Astrocyte of the hippocampus (primary cell): Measurements from ENCODE around the gene RAB31.

ENCODE experiments used
- DNase-seq: peaks from one replicate; pipeline ENCODE4 v3.0.0; 2011; ENCODE audit warnings: low read depth, low spot score

RAB31 gene

DNA sequence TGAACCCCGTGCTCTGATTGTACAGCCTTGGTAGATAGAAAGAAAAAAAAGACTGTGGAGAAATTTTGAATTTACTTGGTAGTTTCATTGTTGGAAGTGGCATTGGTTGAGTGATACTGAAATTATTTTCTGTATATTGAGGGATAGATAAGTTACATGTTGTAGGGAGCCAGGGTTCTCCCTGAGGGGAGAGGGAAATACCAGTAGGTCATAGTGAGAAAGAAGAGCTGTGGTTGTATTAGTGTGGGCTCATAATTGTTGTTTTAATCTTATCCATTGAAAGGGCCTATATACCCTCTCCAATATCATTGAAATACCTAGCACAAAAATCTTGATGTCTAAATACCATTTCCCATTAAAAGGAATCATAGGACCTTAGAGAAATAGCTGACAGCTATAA lies 16.9 kb upstream of the RAB31 start:
- DNase-seq = no peak

DNA sequence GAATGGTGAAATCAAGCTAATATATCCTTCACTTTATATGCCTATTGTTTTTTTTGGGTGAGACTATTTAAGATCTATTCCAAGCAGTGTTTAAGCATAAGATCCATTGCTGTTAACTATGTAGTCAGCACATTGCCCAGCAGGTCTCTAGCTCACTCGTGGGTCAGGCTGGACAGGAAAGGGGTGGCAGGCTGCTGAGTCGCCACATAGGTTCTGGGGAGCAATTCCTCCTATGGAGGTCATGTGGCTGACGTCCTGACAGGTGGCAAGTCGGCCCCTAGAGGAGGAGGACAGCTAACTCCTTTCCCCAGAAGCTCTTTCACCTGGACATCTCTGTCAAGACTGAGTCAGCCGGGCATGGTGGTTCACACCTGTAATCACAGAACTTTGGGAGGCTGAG lies 13.9 kb upstream of the RAB31 start:
- DNase-seq = no peak

DNA sequence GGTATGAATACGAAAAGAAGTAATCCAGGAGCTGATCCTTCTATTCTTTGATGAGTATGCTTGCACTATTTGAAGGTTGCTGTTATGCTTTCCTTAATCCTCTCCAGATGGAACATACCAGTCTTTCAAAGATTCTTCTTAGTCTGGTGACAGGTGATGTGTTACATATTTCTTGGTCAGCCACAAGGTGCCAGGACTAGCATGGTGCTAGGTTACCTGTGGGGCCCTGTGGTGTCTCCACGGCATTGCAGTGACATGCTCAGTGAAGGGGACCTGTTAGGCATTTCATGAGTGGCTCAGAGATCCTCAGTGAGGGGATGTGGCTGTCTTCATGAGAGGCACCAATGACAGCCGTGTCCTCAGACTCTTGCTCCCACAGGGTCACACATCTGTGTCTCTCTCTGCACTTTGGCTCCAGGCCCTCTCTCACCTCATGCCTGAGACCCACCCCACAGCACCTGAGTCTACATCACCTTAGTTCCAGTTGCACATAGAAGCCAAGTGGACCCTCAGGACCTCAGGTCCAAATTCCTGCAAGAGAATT lies 13.1 kb upstream of the RAB31 start:
- DNase-seq = no peak

DNA sequence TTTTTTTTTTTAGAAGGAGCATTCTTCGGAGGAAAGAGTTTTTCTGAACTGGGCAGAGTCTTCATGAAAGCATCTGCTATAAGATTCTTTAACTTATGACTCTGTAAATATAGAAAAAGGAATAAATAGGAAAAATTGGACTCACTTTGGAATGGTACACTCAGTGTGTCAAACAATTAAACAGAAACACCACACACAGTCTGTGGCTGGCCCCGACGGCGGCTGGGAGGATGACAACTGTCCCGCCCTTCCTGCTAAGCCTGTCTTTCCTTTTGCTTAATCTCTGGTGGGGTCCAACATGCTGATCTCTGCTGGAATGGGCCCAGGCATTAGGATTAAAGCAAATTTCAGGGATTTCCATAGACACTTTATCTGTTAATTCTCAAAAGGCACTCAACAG lies 12.5 kb upstream of the RAB31 start:
- no peak for DNase-seq

DNA sequence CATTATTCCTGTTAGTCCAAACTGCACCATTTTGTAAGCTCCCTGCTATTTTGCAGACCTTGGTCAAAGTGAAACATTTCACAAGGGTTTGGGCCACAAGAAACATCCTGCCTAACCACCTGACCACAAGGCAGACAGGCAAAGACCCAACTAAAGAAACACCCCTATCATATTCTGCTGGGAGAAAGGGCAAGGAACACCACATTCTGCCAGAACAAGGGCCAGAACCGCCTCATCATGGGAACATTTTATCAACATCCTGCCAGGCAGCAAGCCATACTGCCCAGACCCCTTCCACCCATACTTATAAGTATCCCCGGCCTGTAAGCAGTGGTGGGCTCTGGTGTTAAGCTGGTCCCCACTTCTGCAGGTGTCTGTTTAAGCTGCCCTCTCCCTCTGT lies 12.0 kb upstream of the RAB31 start:
- no peak for DNase-seq

DNA sequence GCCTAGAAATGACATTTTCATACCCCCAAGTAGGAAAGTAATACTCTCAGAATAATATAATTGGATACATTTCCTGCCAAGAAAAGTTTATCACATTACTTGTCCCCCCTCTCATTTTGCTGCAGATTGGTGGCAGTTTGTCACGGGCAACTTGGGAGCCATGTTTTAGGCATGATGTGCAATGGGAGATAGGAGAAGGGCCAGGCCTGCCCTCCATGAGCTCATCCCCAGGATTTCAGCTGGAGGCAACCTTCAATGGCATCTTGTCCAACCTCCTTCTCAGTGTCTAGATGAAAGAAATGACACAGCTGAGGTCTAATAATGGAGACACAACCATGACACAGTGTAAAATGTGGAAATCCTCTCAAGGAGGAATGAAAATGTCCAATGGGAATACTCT lies 11.4 kb upstream of the RAB31 start:
- no peak for DNase-seq

DNA sequence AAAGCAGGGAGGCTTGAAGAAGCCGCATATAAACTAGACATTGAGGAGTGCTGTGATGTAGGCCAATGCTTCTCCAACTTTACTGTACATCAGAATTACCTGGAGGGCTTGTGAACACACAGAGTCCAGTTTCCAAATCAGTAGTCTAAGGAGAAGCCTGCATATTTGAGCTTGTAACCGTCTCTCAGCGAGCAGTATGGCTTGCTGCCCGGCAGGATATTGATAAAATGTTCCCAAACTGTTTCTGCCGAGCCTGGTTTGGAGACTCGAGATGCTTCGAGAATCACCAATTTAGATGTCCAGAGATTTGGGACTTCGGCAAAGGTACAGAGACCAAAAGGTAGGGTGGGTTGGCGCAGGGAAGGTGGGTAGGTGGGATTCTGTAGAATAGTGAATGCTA lies 11.0 kb upstream of the RAB31 start:
- no peak for DNase-seq

DNA sequence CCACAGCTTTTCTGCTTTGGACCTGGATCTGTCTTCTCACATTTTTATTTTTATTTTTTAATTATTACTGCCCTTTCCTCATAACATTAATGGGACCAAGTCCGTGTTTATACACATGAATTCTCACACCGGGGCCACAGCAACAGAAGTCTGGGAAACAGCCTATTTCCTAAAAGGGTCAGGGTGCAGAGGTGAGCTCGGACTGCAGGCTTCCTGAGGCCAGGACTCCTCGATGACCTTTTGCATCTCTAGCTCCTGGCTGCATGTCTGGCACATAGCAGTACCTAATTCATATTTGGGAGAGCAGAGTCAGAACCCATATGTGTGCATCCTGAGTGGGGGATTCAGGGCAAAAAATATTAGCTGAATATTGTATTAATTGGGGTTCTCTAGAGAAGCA lies 9.6 kb upstream of the RAB31 start:
- no peak for DNase-seq

DNA sequence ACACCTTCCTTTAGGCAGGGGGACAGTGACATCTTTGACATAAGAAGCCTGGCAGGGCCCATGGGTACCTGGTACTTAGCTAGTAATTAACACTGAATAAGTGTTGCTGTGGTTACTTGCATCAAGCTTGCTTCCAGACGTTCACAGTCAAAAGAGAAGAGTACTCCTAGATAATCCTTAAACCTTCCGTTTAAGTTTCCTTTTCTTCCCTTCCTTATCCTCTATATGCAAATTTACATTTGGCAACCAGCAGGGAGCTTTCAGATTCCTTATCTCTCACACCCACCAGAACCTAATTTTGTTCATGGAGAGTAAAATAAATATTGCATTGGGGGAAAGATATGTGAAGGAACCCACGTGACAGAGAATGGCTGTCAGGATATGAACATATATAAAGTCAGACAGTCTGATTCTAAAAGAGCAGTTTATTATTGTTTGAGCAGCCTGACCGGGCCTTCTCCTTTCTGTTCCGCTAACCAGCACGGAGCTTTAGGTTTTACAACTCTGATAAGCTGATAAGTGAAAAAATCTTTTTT lies 7.8 kb upstream of the RAB31 start:
- DNase-seq = no peak

DNA sequence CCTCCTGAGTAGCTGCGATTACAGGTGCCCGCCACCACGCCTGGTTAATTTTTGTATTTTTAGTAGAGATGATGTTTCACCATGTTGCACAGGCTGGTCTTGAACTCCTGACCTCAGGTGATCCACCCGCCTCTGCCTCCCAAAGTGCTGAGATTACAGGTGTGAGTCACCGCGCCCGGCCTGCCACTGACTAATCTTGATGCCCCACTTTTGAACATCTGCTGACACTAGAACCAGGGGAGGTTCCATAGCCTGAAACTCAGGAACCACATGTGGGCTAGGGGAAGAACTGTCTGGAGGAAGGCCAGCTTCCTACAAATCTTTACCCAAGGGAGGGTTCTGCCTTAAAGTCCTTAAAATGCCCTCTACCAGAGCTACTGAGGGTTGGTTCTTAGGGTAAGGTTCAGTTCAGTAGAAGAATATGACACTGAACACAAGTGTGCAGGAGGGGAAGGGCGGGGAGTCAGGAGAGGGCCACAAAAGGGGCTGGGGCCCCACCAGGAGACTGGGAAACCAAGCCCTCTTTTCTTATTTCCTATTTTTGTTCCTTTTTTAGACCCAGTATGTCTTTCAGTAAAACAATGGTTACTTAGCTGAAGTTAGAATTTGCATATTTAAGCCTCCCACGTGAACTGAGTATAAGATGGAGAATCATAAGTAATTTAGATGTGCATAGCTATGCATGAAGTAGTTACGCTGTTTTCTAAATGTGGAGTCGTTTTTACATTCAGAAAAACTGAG lies 6.3 kb upstream of the RAB31 start:
- DNase-seq = no peak

DNA sequence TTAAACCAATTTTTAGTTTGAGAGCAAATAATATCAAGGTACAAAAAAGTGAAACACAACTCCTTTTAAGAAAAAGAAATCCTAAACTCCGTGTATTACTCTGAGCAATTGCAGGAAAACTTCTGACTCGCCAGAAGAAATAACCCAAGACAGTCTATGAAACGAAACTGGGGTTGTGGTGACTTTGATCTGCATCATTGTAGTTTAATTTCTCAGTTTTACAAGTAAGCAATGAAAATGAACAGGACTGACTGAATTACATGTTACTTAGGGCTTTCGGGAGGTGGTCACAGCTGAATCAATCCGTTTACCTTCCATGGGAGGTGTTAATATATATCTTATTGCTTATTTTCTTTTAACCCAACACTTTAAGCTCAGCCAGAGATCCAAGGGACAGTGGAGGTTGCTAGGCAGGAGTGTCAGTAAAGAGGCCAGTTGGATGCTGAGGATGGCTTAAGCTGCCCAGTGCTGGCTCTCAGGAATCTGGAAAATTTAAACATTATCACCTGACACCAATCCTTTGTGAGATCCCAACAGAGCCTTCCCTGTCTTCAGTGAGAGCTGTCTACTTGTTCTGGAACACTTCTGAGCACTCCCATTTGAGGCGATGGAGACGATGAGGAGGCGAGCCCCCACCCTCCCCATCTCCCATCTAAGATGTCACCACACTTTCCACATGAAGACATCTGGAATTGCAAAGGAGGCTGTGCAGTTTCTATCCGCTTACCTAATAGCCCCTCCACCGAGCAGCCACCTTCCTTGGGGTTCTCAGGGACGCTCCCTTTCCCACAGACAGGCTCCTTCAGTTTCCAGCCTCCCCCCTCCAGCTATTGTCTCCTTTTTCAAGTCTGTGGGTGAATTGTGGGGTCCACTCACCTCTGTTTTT lies 3.6 kb upstream of the RAB31 start:
- DNase-seq = no peak

DNA sequence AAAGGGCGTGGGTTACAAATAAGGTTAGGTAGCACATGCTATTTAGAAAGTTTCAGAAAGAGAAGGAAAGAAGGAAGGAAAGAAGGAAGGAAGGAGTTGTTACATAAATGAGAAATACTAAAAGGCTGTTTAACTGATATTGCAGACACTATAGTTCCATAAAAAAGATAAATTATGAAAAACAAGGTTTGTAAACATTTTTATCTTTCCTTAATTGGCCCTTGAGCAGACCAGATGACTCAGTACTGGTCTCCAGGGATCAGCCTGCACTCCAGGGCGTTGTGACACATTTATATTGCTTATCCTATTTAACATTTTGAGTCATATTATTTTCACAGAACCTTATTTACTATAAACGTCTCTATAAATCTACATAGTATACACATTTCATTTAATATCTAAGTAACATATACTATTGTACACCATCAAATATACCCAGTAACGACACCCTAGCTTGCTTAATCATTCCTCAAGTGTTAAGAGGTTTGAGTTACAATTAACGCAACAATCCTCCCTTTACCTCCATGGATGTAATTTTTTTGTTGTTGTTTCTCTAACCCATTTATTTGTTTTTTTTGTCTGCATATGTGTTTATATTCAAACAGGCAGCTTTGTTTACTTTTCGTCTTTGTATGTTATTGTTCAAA lies 2.8 kb upstream of the RAB31 start:
- no peak for DNase-seq

DNA sequence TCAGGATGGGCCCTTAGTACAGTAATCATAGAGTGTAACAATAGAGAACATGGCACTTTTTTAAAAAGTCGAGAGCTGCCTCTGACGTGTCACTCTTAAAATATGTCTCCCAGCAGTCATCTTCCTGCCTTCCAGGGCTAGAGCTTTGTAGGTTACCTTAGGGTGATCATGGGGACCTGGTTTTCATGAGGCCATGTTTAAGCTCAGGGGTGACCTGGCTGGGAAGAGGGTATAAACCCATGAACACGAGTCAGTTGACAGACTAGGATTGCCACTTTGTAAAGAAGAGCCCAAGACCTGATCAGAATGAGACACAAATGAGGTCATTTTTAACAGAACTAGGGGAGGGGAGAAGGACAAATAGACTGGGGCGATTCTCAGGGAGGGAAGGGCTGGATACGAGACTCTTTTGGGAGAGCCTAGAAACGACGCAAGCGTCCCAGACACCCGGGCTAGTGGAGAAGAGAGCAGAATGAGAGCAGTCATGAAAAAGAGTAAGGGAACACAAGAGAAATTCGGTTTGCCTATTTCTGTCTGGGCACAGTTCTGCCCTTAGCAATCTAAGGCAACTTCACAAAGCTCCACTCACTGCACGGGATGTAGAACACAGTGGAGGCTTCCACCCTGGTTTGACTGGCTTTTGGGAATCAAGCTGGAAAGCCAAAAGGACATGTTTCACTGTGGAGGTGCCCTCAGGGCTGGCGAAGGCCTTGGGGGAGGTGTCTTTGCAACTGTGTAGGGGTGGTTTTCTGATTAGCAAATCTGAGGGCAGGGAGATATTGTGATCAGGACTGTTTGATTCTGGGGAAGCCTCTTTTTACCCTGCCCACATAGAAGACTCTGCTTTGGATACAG lies 1.8 kb upstream of the RAB31 start:
- no peak for DNase-seq

DNA sequence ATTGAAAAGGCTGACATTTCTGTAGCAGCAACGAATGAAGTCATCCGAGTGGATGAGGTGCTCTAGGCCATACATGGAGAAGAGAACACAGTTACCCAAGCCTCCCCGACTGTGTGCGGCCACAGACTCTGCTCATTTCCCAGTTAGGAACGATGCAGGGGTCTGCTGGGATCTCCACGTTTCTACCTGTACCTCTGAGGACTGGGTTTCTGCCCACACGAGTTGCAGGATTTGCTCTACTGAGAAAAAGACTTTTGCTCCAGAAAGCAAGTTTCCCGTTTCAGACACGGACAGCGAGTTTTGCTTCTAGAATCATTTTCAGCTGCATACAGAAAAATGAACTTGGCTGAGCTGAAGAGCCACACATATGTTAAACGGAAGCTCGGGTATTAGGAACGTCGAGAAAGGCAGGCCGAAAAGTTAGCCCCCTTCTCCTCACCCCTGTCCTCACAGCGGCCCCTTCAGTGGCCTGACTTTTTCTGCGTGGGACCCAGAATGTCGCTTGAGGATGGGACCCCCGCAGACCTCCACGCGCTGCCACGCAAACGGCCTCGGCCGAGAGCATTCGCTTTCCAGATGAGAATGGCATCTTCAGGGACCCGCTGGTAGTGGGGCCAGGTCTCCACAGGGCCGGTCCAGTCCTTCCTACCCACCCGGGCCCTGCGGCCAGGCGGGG lies 582 bp upstream of the RAB31 start:
- peak; percentile 50 for DNase-seq

DNA sequence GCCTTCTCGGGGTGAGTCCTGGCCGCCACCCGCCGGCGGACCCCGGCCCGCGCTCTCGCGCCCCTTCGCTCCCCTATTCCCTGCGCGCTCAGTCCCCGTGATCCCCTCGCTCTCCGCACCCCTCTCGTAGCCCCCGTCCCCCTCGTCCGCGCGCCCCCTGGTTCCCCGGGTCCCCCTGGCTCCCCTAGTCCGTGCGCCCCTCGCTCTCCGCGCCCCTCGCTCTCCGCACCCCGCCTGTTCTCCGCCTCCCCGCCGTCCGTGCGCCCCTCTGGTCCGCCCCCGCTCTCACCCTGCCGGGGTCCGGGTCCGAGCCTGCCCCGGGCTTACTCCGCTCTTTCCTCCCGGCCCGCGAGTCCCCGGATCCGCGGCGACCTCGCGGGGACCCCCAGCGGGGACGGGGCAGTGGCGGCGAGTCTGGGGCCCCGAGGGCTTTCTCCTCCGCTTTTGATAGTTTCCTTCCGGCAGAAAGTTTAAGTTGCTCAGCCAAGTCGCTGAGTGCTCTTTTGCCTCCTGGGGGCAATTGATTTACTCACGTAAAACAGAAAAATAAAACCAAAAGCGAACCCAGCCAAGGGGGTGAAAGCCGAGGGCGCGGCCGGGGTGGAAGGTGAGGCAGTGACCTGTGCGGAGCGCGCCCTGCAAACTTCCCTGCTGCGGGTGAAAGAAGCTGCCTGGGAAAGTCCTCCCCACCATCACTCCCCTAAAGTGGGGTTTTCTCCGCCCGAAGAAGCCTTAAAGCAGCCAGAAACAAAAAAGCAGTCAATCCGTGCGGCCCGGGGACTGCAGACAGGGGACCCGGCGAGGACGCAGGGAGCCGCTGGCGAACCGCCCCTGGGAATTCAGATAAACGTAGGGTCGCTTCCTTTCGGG lies 568 bp downstream of the RAB31 start:
- peak; percentile 39 for DNase-seq

DNA sequence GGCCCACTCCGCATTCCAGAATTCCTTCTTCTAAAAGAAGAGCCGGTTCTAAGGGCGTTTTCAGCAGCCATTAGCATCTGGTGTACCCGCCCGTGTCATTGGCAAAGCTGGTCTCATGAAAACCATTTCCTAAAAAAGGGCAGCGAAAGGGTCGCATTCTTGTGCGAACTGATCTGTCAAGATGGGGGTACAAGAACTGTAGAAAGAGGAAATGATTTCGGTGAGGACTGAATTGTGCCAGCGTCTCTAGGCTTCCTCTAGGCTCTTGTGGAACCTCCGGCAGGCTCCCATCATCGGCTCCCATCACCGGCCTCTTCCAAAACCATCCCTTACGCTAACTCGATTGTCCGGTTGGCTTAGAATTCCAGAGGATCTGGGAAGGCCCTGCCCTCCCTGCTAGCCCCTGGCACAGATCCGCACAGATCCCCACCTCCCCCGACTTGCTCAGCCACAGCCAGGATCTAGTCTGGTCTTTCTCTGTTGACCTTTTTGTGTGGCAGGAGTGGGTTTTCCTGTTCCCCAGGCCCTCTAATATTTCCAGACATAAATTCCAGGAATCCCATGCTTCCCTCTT lies 1.3 kb downstream of the RAB31 start:
- DNase-seq = peak; percentile 44

DNA sequence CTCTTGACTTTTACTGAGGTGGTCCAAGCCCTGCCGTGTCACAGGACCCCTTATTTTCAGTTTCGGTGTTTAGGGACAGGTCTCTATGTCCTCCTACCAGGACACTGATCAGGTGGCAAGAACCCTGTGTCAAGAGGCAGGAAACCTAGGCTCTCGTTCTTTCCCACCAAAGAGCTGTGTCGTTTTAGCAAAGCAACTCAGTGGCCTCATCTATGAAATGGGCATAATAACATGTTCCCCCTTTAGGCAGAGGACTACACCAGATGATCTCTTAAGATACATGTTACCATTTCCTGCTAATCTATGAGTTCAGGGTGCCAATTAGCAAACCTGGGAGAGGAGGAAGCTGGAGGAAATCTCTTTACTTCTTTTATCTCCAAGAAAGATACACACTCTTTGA lies 1.9 kb downstream of the RAB31 start:
- no peak for DNase-seq

DNA sequence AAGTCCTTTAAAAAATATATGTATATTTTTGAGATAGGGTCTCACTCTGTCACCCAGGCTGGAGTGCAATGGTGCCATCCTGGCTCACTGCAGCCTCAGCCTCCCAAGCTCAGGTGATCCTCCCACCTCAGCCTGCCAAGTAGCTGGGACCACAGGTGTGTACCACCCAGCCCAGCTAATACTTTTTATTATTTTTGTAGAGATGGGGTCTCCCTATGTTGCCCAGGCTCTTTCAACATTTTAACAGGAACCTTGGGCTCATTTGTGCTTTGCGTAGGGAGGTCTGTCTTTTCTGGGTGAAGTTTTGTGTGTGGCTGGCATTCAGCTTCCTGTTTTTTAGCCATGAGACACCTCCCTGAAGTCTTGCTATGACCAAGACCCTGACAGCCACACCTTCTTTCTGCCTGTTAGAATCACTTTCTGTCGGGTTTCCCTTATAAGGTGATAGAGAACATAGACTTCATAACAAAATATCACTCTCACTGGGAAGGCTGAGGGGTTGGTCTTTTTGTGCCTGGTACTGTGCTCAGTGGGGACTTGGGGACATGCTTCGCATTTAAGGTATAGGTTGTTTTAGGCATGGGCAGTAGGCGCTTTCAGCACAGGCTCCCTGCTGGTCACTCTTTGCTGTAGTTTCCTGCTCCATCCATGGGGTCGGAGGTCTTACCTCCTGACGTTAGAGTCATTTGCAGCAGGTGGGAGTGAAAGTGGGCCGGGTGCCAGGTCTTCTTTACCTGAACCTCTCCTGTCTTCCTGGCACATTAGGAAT lies 3.4 kb downstream of the RAB31 start:
- DNase-seq = no peak
